HTR-8/SVneo (cell line): Measurements from ENCODE around the gene PATJ.
"Not testable (repeated sequence)": the region's sequence is repeated elsewhere in the genome, so short reads cannot be mapped to it uniquely, and the experiment has no call there.

Experiments
- DNase-seq: peaks from one replicate; pipeline ENCODE4 v3.0.0; 2011; ENCODE audit warnings: low spot score, mixed read lengths; ENCODE audit not compliant: insufficient read length
- FAIRE-seq: peaks from 2 replicates; lab custom pipeline; 2011; peaks lifted over from hg19 to GRCh38; lab: Jason Lieb, UNC

The PATJ gene

GRCh38 chr1:61962631-61963030, 220.4 kb downstream of the PATJ start:
- DNase-seq: no peak
- FAIRE-seq: no peak

GRCh38 chr1:61966450-61967225, 224.4 kb downstream of the PATJ start:
- not testable (repeated sequence) for DNase-seq, FAIRE-seq

GRCh38 chr1:61967750-61968149, 225.5 kb downstream of the PATJ start:
- no peak for FAIRE-seq
- no peak for DNase-seq

GRCh38 chr1:61968869-61969268, 226.6 kb downstream of the PATJ start:
- DNase-seq (no peak), FAIRE-seq (no peak)

GRCh38 chr1:61973100-61973837, 231.0 kb downstream of the PATJ start:
- FAIRE-seq (no peak), DNase-seq (no peak)

- FAIRE-seq (no peak), DNase-seq (no peak)
These were observed 233.4 kb downstream of the PATJ start for GRCh38 chr1:61975638-61976037.

- no peak for FAIRE-seq
These were observed 234.3 kb downstream of the PATJ start for GRCh38 chr1:61976566-61976965.

GRCh38 chr1:61978796-61979195, 236.5 kb downstream of the PATJ start:
- DNase-seq: no peak
- no peak for FAIRE-seq

More at GRCh38 chr1:61976566-61976965, 234.3 kb downstream of the PATJ start:
- DNase-seq: no peak

GRCh38 chr1:61979729-61980128, 237.4 kb downstream of the PATJ start:
- DNase-seq (no peak), FAIRE-seq (no peak)

- no peak for DNase-seq
- FAIRE-seq: no peak
These were observed 238.3 kb downstream of the PATJ start for GRCh38 chr1:61980561-61980960.

- no peak for FAIRE-seq
These were observed 239.8 kb downstream of the PATJ start for GRCh38 chr1:61981870-61982660.

GRCh38 chr1:61983236-61983635, 241.0 kb downstream of the PATJ start:
- DNase-seq: no peak
- no peak for FAIRE-seq

More at GRCh38 chr1:61981870-61982660, 239.8 kb downstream of the PATJ start:
- no peak for DNase-seq

GRCh38 chr1:61992257-61992656, 250.0 kb downstream of the PATJ start:
- DNase-seq: no peak
- FAIRE-seq: no peak

GRCh38 chr1:61993331-61993961, 251.2 kb downstream of the PATJ start:
- DNase-seq: no peak

GRCh38 chr1:61995641-61996040, 253.4 kb downstream of the PATJ start:
- DNase-seq (no peak), FAIRE-seq (no peak)

More at GRCh38 chr1:61993331-61993961, 251.2 kb downstream of the PATJ start:
- no peak for FAIRE-seq

- no peak for FAIRE-seq
- DNase-seq: no peak
These were observed 254.8 kb downstream of the PATJ start for GRCh38 chr1:61997123-61997522.

GRCh38 chr1:62003777-62004176, 261.5 kb downstream of the PATJ start:
- DNase-seq: no peak

GRCh38 chr1:62006690-62007089, 264.4 kb downstream of the PATJ start:
- DNase-seq (no peak), FAIRE-seq (no peak)

More at GRCh38 chr1:62003777-62004176, 261.5 kb downstream of the PATJ start:
- no peak for FAIRE-seq

- no peak for DNase-seq
- no peak for FAIRE-seq
These were observed 268.7 kb downstream of the PATJ start for GRCh38 chr1:62011006-62011405.

GRCh38 chr1:62012095-62012494, 269.8 kb downstream of the PATJ start:
- FAIRE-seq (no peak), DNase-seq (no peak)
